B cell (primary cell): Measurements from ENCODE around the gene TBRG1.

ENCODE experiments used
- CTCF ChIP-seq: fragments of 200-600 bp; IDR thresholded peaks from one replicate; pipeline ENCODE4 v1.8.0; 2022; ENCODE audit warnings: antibody characterized with exemption, mild to moderate bottlenecking
- EZH2 ChIP-seq: IDR thresholded peaks from 2 replicates; pipeline ENCODE4 v1.6.1; 2012; ENCODE audit warnings: borderline replicate concordance, low read depth, mild to moderate bottlenecking, moderate library complexity, low read length; ENCODE audit not compliant: insufficient read depth, poor library complexity, severe bottlenecking

GRCh38 chr11:124681421-124681820 is 58.8 kb downstream of the TBRG1 start:
- TF ChIP-seq EZH2 (no peak), CTCF (no peak)
